HEK293T (cell line): ENCODE measurements around the gene MAPK7.

ENCODE experiments used
- ARNT ChIP-seq: fragments of 450-650 bp; IDR thresholded peaks from 2 replicates; pipeline ENCODE4 v1.6.1; 2017; ENCODE audit warnings: mild to moderate bottlenecking
- BHLHE40 ChIP-seq: fragments of 450-650 bp; IDR thresholded peaks from 2 replicates; pipeline ENCODE4 v1.6.1; 2016; ENCODE audit warnings: mild to moderate bottlenecking, moderate library complexity, borderline replicate concordance
- ELF4 ChIP-seq: fragments of 450-650 bp; IDR thresholded peaks from 2 replicates; pipeline ENCODE4 v1.6.1; 2017; ENCODE audit warnings: antibody characterized with exemption
- FOXA1 ChIP-seq: fragments of 450-650 bp; IDR thresholded peaks from 2 replicates; pipeline ENCODE4 v1.6.1; 2016; ENCODE audit warnings: mild to moderate bottlenecking
- FOXK2 ChIP-seq: fragments of 450-650 bp; IDR thresholded peaks from 2 replicates; pipeline ENCODE4 v1.6.1; 2016; ENCODE audit warnings: mild to moderate bottlenecking
- FOXM1 ChIP-seq: fragments of 450-650 bp; IDR thresholded peaks from 2 replicates; pipeline ENCODE4 v1.6.1; 2017; ENCODE audit warnings: mild to moderate bottlenecking, borderline replicate concordance
- SP1 ChIP-seq: fragments of 450-650 bp; IDR thresholded peaks from 2 replicates; pipeline ENCODE4 v1.6.1; 2017
- SUZ12 ChIP-seq: fragments of 450-650 bp; IDR thresholded peaks from 2 replicates; pipeline ENCODE4 v1.6.1; 2016; ENCODE audit warnings: mild to moderate bottlenecking

DNA sequence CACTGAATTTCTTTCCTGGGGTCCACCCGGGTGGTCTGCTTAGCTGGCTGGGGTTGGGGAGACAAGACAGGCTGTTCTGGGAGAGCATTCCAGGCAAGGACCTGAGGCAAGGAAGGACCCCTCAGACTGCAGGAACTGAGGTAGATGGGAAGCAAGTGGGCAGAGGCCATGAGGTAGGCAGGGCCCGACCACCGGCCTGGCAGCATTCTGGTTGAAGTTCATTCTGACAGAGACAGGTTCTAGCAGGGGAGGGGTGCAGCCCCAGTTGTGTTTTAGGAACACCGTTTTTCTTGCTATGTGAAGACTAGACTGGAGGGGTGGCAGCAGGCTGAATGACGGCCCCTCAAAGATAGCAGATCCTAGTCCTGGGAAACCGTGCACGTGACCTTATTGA lies 33.2 kb upstream of the MAPK7 start:
- TF ChIP-seq FOXK2 = no peak
- no peak for TF ChIP-seq SUZ12
- TF ChIP-seq ELF4 = no peak
- TF ChIP-seq BHLHE40 = no peak
- TF ChIP-seq ARNT = no peak
- TF ChIP-seq FOXM1 = no peak
- TF ChIP-seq SP1 = no peak
- no peak for TF ChIP-seq FOXA1
